Fibroblast of lung (primary cell): ENCODE measurements around the gene PDE2A. TPM values are rescaled to one million over a fixed set of nuclear protein-coding genes. Genes with fewer than 3 reads are reported as not detected.

ENCODE experiments used
- DNase-seq, 2 donors: peaks; one replicate each; pipeline versions ENCODE4 v3.0.0 to v3.0.0-alpha.2; 2010; ENCODE audit warnings: low read depth in 2 of 2
- H2AFZ ChIP-seq: 2 replicates; pipeline ENCODE4 v1.5.1; 2012; ENCODE audit warnings: low read length, control low read depth, inconsistent platforms
- H3K27ac ChIP-seq: 2 replicates; pipeline ENCODE4 v1.5.1; 2011; ENCODE audit warnings: low read length, control low read depth; ENCODE audit not compliant: insufficient read depth
- H3K27me3 ChIP-seq: 2 replicates; pipeline ENCODE4 v1.5.1; 2011; ENCODE audit warnings: mild to moderate bottlenecking, low read length; ENCODE audit not compliant: control insufficient read depth, insufficient read depth
- H3K36me3 ChIP-seq: 2 replicates; pipeline ENCODE4 v1.5.1; 2011; ENCODE audit warnings: low read length; ENCODE audit not compliant: control insufficient read depth, insufficient read depth
- H3K4me1 ChIP-seq: 2 replicates; pipeline ENCODE4 v1.5.1; 2011; ENCODE audit warnings: low read length; ENCODE audit not compliant: control insufficient read depth, insufficient read depth; ENCODE audit errors: extremely low read depth
- H3K4me2 ChIP-seq: 2 replicates; pipeline ENCODE4 v1.5.1; 2011; ENCODE audit warnings: low read length, control low read depth; ENCODE audit not compliant: insufficient read depth; ENCODE audit errors: extremely low read depth
- H3K4me3 ChIP-seq, 4 experiments: fragments of 200-600 bp in 1 of 4; sonication (generic) in 1 of 4; replicated peaks in 1 of 4; 2 replicates each; pipeline ENCODE4 v1.5.1; 2011 to 2016; ENCODE audit warnings: low read length in 4 of 4, low read depth in 3 of 4, mild to moderate bottlenecking in 3 of 4, control low read depth in 2 of 4, inconsistent platforms in 1 of 4, mixed read lengths in 1 of 4; ENCODE audit not compliant: insufficient read depth in 1 of 4; ENCODE audit errors: control extremely low read depth in 1 of 4
- H3K79me2 ChIP-seq: 2 replicates; pipeline ENCODE4 v1.5.1; 2012; ENCODE audit warnings: mild to moderate bottlenecking, low read length, inconsistent platforms; ENCODE audit not compliant: control insufficient read depth, insufficient read depth
- H3K9ac ChIP-seq: 2 replicates; pipeline ENCODE4 v1.5.1; 2011; ENCODE audit warnings: mild to moderate bottlenecking, low read length, control low read depth; ENCODE audit not compliant: insufficient read depth
- H3K9me3 ChIP-seq: 2 replicates; pipeline ENCODE4 v1.5.1; 2012; ENCODE audit warnings: low read depth, low read length; ENCODE audit not compliant: control insufficient read depth, insufficient read depth
- H4K20me1 ChIP-seq: 2 replicates; pipeline ENCODE4 v1.5.1; 2011; ENCODE audit warnings: low read length; ENCODE audit not compliant: control insufficient read depth, insufficient read depth; ENCODE audit errors: extremely low read depth
- CTCF ChIP-seq, 2 donors: IDR thresholded peaks in 1 of 2; conservative IDR thresholded peaks in 1 of 2; 1 replicate in 1 of 2; 2 replicates in 1 of 2; pipeline ENCODE4 v1.5.1; 2011 to 2012; ENCODE audit warnings: low read length in 2 of 2, control low read depth in 1 of 2, inconsistent platforms in 1 of 2, low read depth in 1 of 2, mild to moderate bottlenecking in 1 of 2
- EZH2 ChIP-seq: IDR thresholded peaks from 2 replicates; pipeline ENCODE4 v1.5.1; 2012; ENCODE audit warnings: low read length, control low read depth, mild to moderate bottlenecking; ENCODE audit errors: missing control alignments
- polyA plus RNA-seq, 2 donors: library from polyadenylated mRNA; depleted of rRNA in 1 of 2; stranded (reverse) in 1 of 2; unstranded in 1 of 2; fragments of >200 nt; gene quantifications; 2 replicates each; pipeline ENCODE4 v1.2.1, GENCODE V29; 2011 to 2012; ENCODE audit warnings: missing spikeins in 1 of 2
- total RNA-seq: library from RNA; depleted of rRNA; stranded (reverse); fragments of >200 nt; gene quantifications from 2 replicates; pipeline ENCODE4 v1.2.1, GENCODE V29; 2014

PDE2A gene
- total and polyA plus RNA-seq, 2 donors (not counting 1 experiment from before 2014, with no cell fraction given) = 0.50 to 2.6 TPM

GRCh38 chr11:72641522-72642042, 32.6 kb downstream of the PDE2A start:
- TF ChIP-seq EZH2 = peak; percentile 46
- TF ChIP-seq CTCF (conservative IDR thresholded peaks at IDR 0.05 in 1 of 2, IDR thresholded peaks at IDR 0.05 in 1 of 2; ENCODE audit: low read depth in 1 of 2, low read length in 2 of 2) = no peak
- Histone ChIP-seq H3K4me2 (no peak overlapping the region), H2AFZ (no peak overlapping the region), H3K27me3 (peaks cover 19% of the 10 kb centered on the region), H4K20me1 (no peaks in the 10 kb centered on the region), H3K9ac (no peak overlapping the region), H3K27ac (no peak overlapping the region), H3K4me1 (no peaks in the 10 kb centered on the region), H3K79me2 (no peaks in the 10 kb centered on the region), H3K36me3 (no peaks in the 10 kb centered on the region), H3K9me3 (no peaks in the 10 kb centered on the region), H3K4me3 (peak overlapping the region in 1 of 4 experiments; percentile 33)
- no peak for DNase-seq

GRCh38 chr11:72639502-72640375, 34.5 kb downstream of the PDE2A start:
- Histone ChIP-seq H3K27ac (no peak overlapping the region), H3K27me3 (peaks cover 24% of the 10 kb centered on the region), H2AFZ (no peak overlapping the region), H3K9me3 (no peaks in the 10 kb centered on the region), H3K4me3 (no peak overlapping the region), H3K79me2 (no peaks in the 10 kb centered on the region), H3K36me3 (no peaks in the 10 kb centered on the region), H4K20me1 (no peaks in the 10 kb centered on the region), H3K4me1 (no peaks in the 10 kb centered on the region), H3K9ac (no peak overlapping the region), H3K4me2 (no peak overlapping the region)
- no peak for DNase-seq
- TF ChIP-seq CTCF (conservative IDR thresholded peaks at IDR 0.05 in 1 of 2, IDR thresholded peaks at IDR 0.05 in 1 of 2; ENCODE audit: low read depth in 1 of 2, low read length in 2 of 2) (no peak), EZH2 (no peak)

- no peak for DNase-seq
- H3K9ac ChIP-seq = no peak overlapping the region
- no peaks in the 10 kb centered on the region for H3K4me1 ChIP-seq
- H2AFZ ChIP-seq = no peak overlapping the region
- peaks cover 24% of the 10 kb centered on the region for H3K27me3 ChIP-seq
- H3K4me3 ChIP-seq = no peak overlapping the region
- no peaks in the 10 kb centered on the region for H3K36me3 ChIP-seq
- no peaks in the 10 kb centered on the region for H3K79me2 ChIP-seq
- no peaks in the 10 kb centered on the region for H4K20me1 ChIP-seq
- H3K4me2 ChIP-seq = no peak overlapping the region
- no peak for TF ChIP-seq EZH2
- no peaks in the 10 kb centered on the region for H3K9me3 ChIP-seq
- H3K27ac ChIP-seq = no peak overlapping the region
Measured at GRCh38 chr11:72637926-72638325, 36.3 kb downstream of the PDE2A start.
